K562 (cell line): ENCODE data around the gene DCDC2.

ENCODE experiments used
- BHLHE40 ChIP-seq: IDR thresholded peaks from 2 replicates; pipeline ENCODE4 v1.6.1; 2011; ENCODE audit warnings: low read length, improper control_type of control experiment
- CTCF ChIP-seq, 3 experiments: IDR thresholded peaks in 2 of 3; conservative IDR thresholded peaks in 1 of 3; 2 replicates each; pipeline ENCODE4 v1.5.1; 2011 to 2012; ENCODE audit warnings: low read length in 3 of 3, mild to moderate bottlenecking in 3 of 3, control low read depth in 2 of 3, improper control_type of control experiment in 1 of 3, inconsistent platforms in 1 of 3, low read depth in 1 of 3, mixed read lengths in 1 of 3, moderate library complexity in 1 of 3; ENCODE audit not compliant: insufficient read depth in 2 of 3
- ETV6 ChIP-seq, 3 experiments: fragments of 150-350 bp in 1 of 3; sonication (generic) in 1 of 3; formaldehyde crosslinking in 1 of 3; IDR thresholded peaks; 2 replicates each; pipeline versions ENCODE4 v1.6.1 to v1.8.0; 2014 to 2022; ENCODE audit warnings: borderline replicate concordance in 2 of 3, low read depth in 2 of 3, antibody characterized with exemption in 1 of 3, low read length in 1 of 3, mild to moderate bottlenecking in 1 of 3, missing genetic modification reagents in 1 of 3
- KLF16 ChIP-seq: IDR thresholded peaks from 2 replicates; pipeline ENCODE4 v1.6.1; 2016; ENCODE audit warnings: antibody characterized with exemption
- TSC22D4 ChIP-seq: fragments of 450-650 bp; IDR thresholded peaks from 2 replicates; pipeline ENCODE4 v1.6.1; 2016; ENCODE audit warnings: missing genetic modification characterization, missing biosample characterization, control low read depth
- ZFX ChIP-seq: sonication (generic); formaldehyde crosslinking; IDR thresholded peaks from 2 replicates; pipeline ENCODE4 v1.8.0; 2022; ENCODE audit warnings: mild to moderate bottlenecking, missing genetic modification reagents, moderate library complexity
- ZNF668 ChIP-seq: fragments of 250-450 bp; sonication (Bioruptor Pico); IDR thresholded peaks from 2 replicates; pipeline ENCODE4 v1.8.0; 2022; ENCODE audit warnings: mild to moderate bottlenecking, inconsistent platforms

GRCh38 chr6:24242924-24243323, 114.9 kb downstream of the DCDC2 start:
- TF ChIP-seq CTCF (IDR thresholded peaks at IDR 0.05 in 2 of 3, conservative IDR thresholded peaks at IDR 0.05 in 1 of 3; ENCODE audit: insufficient read depth in 2 of 3, low read depth in 1 of 3, low read length in 3 of 3): no peak
- no peak for TF ChIP-seq ZNF668
- no peak for TF ChIP-seq ZFX
- TF ChIP-seq BHLHE40: no peak
- TF ChIP-seq ETV6 (IDR thresholded peaks at IDR 0.05; ENCODE audit: borderline replicate concordance in 1 of 2, low read depth in 2 of 2, low read length in 1 of 2): no peak
- TF ChIP-seq ETV6 (CRISPR knock-in tag; IDR thresholded peaks at IDR 0.05; ENCODE audit: borderline replicate concordance): no peak
- no peak for TF ChIP-seq TSC22D4 (tag)
- TF ChIP-seq KLF16: no peak
